Measurements from ENCODE around the gene TGFBR2. TPM values are rescaled to one million over a fixed set of nuclear protein-coding genes. Genes with fewer than 3 reads are reported as not detected.
A peak's percentile ranks its signal among the peaks of the same experiment; 100 is the strongest.
"Not testable (repeated sequence)": the region's sequence is repeated elsewhere in the genome, so short reads cannot be mapped to it uniquely, and the experiment has no call there.

Gene TGFBR2
- total RNA-seq, 1 experiment from 2014 or later, result 22.5 TPM

GRCh38 chr3:30623351-30623750, 16.9 kb downstream of the TGFBR2 start:
- Histone ChIP-seq H2AFZ (ENCODE audit: low read depth, low read length, poor library complexity, severe bottlenecking) (no peak overlapping the region), H3K4me3 (replicated peaks in 1 of 2; ENCODE audit: low read depth in 1 of 2, low read length in 2 of 2) (no peak overlapping the region), H3K4me1 (ENCODE audit: control insufficient read depth in 1 of 2, insufficient read depth in 2 of 2, low read length in 2 of 2) (peaks cover 95 to 100% of the 10 kb centered on the region in 2 experiments), H3K9me2 (ENCODE audit: insufficient read depth) (no peaks in the 10 kb centered on the region), H3K9ac (ENCODE audit: low read length) (0 out of 2 replicates have a peak overlapping the region, but pooled peaks have one; percentile 1), H3K79me2 (ENCODE audit: insufficient read depth, low read length) (peaks cover 100% of the 10 kb centered on the region), H3K36me3 (ENCODE audit: control insufficient read depth in 1 of 2, insufficient read depth in 2 of 2, low read length in 2 of 2) (no peaks in the 10 kb centered on the region; a peak in 2 of 4 replicates), H3K4me2 (ENCODE audit: low read length) (peak overlapping the region; percentile 61), H3K9me3 (ENCODE audit: control insufficient read depth in 1 of 2, insufficient read depth in 1 of 2, low read depth in 1 of 2, low read length in 2 of 2) (no peaks in the 10 kb centered on the region), H3K27me3 (ENCODE audit: insufficient read depth, low read length) (no peaks in the 10 kb centered on the region), H3K27ac (ENCODE audit: low read depth, low read length) (peak overlapping the region; percentile 95), H4K20me1 (ENCODE audit: insufficient read depth) (no peaks in the 10 kb centered on the region; the same call in 1 of the 2 replicates)
- ChIA-PET POLR2A (no interaction called here), RAD21 (ENCODE audit: low non-redundant PET in 1 of 2, low total read pairs in 2 of 2, uncharacterized antibody in 2 of 2, unreplicated experiment in 2 of 2) (no interaction called here), CTCF (no interaction called here)
- peak; percentile 51 for ATAC-seq
- intact Hi-C loops (cut with micrococcal nuclease), result loop anchor here (10.0 kb wide), 1 partner anchor 579 kb away; no protein-coding TSS in a partner anchor
- TF ChIP-seq, protein P1, sequence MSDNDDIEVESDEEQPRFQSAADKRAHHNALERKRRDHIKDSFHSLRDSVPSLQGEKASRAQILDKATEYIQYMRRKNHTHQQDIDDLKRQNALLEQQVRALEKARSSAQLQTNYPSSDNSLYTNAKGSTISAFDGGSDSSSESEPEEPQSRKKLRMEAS (IDR thresholded peaks at IDR 0.05), result peak; percentile 38; the same call in 1 of the 2 replicates
- TF ChIP-seq, protein P2, sequence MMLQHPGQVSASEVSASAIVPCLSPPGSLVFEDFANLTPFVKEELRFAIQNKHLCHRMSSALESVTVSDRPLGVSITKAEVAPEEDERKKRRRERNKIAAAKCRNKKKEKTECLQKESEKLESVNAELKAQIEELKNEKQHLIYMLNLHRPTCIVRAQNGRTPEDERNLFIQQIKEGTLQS (IDR thresholded peaks at IDR 0.05), result no peak
- TF ChIP-seq SP1 (IDR thresholded peaks at IDR 0.05; ENCODE audit: low read depth) (no peak), SIN3A (IDR thresholded peaks at IDR 0.05; ENCODE audit: low read depth) (no peak), JUND (IDR thresholded peaks at IDR 0.05) (no peak; the same call in 1 of the 2 replicates), FOSL1 (IDR thresholded peaks at IDR 0.05; ENCODE audit: low read depth) (peak; percentile 43; the same call in 1 of the 2 replicates)
- BruUV-seq (replicated peaks), result no TSS peak
- DNase-seq (ENCODE audit: low read depth, low spot score), result no peak

GRCh38 chr3:30624480-30624879, 18.1 kb downstream of the TGFBR2 start:
- H3K4me1 ChIP-seq (ENCODE audit: control insufficient read depth in 1 of 2, insufficient read depth in 2 of 2, low read length in 2 of 2), result peaks cover 95 to 100% of the 10 kb centered on the region in 2 experiments
- BruUV-seq (replicated peaks); H2AFZ ChIP-seq (ENCODE audit: low read depth, low read length, poor library complexity, severe bottlenecking); DNase-seq (ENCODE audit: low read depth, low spot score); ATAC-seq; H4K20me1 ChIP-seq (ENCODE audit: insufficient read depth); CTCF ChIA-PET; H3K36me3 ChIP-seq (ENCODE audit: control insufficient read depth in 1 of 2, insufficient read depth in 2 of 2, low read length in 2 of 2); H3K9me2 ChIP-seq (ENCODE audit: insufficient read depth); RAD21 ChIA-PET (ENCODE audit: low non-redundant PET in 1 of 2, low total read pairs in 2 of 2, uncharacterized antibody in 2 of 2, unreplicated experiment in 2 of 2); H3K9me3 ChIP-seq (ENCODE audit: control insufficient read depth in 1 of 2, insufficient read depth in 1 of 2, low read depth in 1 of 2, low read length in 2 of 2); POLR2A ChIA-PET; H3K4me3 ChIP-seq (replicated peaks in 1 of 2; ENCODE audit: low read depth in 1 of 2, low read length in 2 of 2); H3K27me3 ChIP-seq (ENCODE audit: insufficient read depth, low read length): not testable (repeated sequence)
- H3K79me2 ChIP-seq (ENCODE audit: insufficient read depth, low read length), result peaks cover 100% of the 10 kb centered on the region
- peak overlapping the region; percentile 95 for H3K27ac ChIP-seq (ENCODE audit: low read depth, low read length)
- intact Hi-C loops (cut with micrococcal nuclease), result loop anchor here (10.0 kb wide), 1 partner anchor 580 kb away; no protein-coding TSS in a partner anchor
- H3K9ac ChIP-seq (ENCODE audit: low read length), result peak overlapping the region; percentile 42
- H3K4me2 ChIP-seq (ENCODE audit: low read length), result peak overlapping the region; percentile 68; the same call in 1 of the 2 replicates
